HUES6 (cell line): ENCODE results near the gene SH2D3A.

Experiments
- H3K27ac ChIP-seq: 2 replicates; pipeline ENCODE4 v1.7.0; 2013; ENCODE audit warnings: low read depth, mild to moderate bottlenecking, low read length, inconsistent platforms
- H3K27me3 ChIP-seq: 2 replicates; pipeline ENCODE4 v1.6.1; 2013; ENCODE audit warnings: low read length; ENCODE audit not compliant: control insufficient read depth, insufficient read depth
- H3K36me3 ChIP-seq: 2 replicates; pipeline ENCODE4 v1.6.1; 2013; ENCODE audit warnings: low read length; ENCODE audit not compliant: control insufficient read depth, insufficient read depth
- H3K4me1 ChIP-seq: 2 replicates; pipeline ENCODE4 v1.6.1; 2013; ENCODE audit warnings: low read length; ENCODE audit not compliant: control insufficient read depth, insufficient read depth
- H3K4me3 ChIP-seq: 2 replicates; pipeline ENCODE4 v1.5.1; 2013; ENCODE audit warnings: low read depth, low read length
- H3K9ac ChIP-seq: one replicate; pipeline ENCODE4 v1.6.1; 2013; ENCODE audit warnings: mild to moderate bottlenecking, low read length
- H3K9me3 ChIP-seq: 2 replicates; pipeline ENCODE4 v1.6.1; 2013; ENCODE audit warnings: low read depth, low read length; ENCODE audit not compliant: control insufficient read depth, insufficient read depth

The SH2D3A gene

DNA sequence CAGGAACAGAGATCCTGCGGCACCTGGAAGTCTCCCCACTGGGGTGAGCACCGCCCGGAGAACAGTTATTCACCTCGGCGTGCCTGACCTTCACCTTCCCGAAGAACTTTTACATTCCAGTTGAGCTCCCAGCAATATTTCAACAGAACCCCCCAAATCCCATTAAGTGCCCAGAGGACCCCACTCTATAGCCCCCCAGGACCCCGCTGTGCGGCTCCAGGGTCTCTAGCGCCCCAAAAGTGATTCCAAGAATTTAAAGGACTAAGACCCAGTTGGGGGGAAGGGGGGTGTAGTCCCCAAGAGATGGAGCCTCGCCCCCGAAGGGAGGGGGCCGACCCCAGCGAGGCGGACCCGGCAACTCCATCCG is 30.3 kb downstream of the SH2D3A start:
- H3K27ac ChIP-seq, result peak overlapping the region; percentile 99
- peaks cover 21% of the 10 kb centered on the region for H3K36me3 ChIP-seq
- no peaks in the 10 kb centered on the region for H3K9me3 ChIP-seq
- H3K4me3 ChIP-seq, result peak overlapping the region; percentile 87
- peak overlapping the region; percentile 91 for H3K9ac ChIP-seq
- no peaks in the 10 kb centered on the region for H3K27me3 ChIP-seq
- peaks cover 36% of the 10 kb centered on the region for H3K4me1 ChIP-seq

GRCh38 chr19:6736169-6736916 is 30.9 kb downstream of the SH2D3A start:
- Histone ChIP-seq H3K36me3 (peaks cover 22% of the 10 kb centered on the region), H3K27me3 (no peaks in the 10 kb centered on the region), H3K4me1 (peaks cover 33% of the 10 kb centered on the region), H3K4me3 (peak overlapping the region; percentile 87), H3K27ac (peak overlapping the region; percentile 99; the same call in 1 of the 2 replicates), H3K9me3 (no peaks in the 10 kb centered on the region), H3K9ac (peak overlapping the region; percentile 91)

- peak overlapping the region; percentile 87 for H3K4me3 ChIP-seq
- H3K36me3 ChIP-seq, result peaks cover 19% of the 10 kb centered on the region
- H3K9me3 ChIP-seq, result no peaks in the 10 kb centered on the region
- peaks cover 29% of the 10 kb centered on the region for H3K4me1 ChIP-seq
- H3K27me3 ChIP-seq, result no peaks in the 10 kb centered on the region
- H3K9ac ChIP-seq, result peak overlapping the region; percentile 91
- peak overlapping the region; percentile 79; the same call in 1 of the 2 replicates for H3K27ac ChIP-seq
These were observed 31.9 kb downstream of the SH2D3A start for GRCh38 chr19:6735181-6735911.

DNA sequence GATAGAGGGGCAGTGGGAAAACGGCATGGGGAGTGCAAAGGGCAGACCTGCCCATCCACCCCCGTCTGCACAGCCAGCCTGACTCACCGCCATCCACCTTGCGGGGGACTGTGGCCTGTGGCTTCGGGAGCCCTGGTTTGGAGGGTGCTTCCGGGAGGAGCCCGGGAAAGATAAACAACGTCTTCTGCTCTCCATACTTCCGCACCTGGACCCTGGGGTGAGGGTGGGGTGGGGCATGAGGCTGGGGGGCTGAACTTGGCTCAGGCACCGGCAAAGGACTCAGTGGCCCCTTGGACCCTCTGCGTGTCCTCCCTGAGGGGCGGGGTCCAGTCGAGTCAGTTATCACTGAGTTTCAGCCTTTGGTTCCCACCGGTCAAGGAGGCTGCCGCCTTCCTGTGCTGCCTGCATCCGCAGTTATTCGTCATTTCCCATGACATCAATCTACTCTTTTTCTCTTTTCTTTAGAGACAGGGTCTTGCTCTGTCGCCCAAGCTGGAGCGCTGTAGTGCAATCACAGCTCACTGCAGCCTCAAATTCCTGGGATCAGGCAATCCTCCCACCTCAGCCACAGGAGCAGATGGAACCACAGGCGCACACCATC is 33.0 kb downstream of the SH2D3A start:
- H3K9ac ChIP-seq, result peak overlapping the region; percentile 23
- no peak overlapping the region for H3K4me3 ChIP-seq
- H3K27ac ChIP-seq, result no peak overlapping the region
- H3K4me1 ChIP-seq, result peaks cover 33% of the 10 kb centered on the region
- no peaks in the 10 kb centered on the region for H3K27me3 ChIP-seq
- peaks cover 19% of the 10 kb centered on the region for H3K36me3 ChIP-seq
- H3K9me3 ChIP-seq, result no peaks in the 10 kb centered on the region

- no peaks in the 10 kb centered on the region for H3K9me3 ChIP-seq
- H3K27ac ChIP-seq, result no peak overlapping the region
- peaks cover 19% of the 10 kb centered on the region for H3K36me3 ChIP-seq
- no peaks in the 10 kb centered on the region for H3K27me3 ChIP-seq
- peaks cover 27% of the 10 kb centered on the region for H3K4me1 ChIP-seq
- no peak overlapping the region for H3K9ac ChIP-seq
- no peak overlapping the region for H3K4me3 ChIP-seq
These were observed 33.7 kb downstream of the SH2D3A start for GRCh38 chr19:6733338-6734095.

GRCh38 chr19:6732803-6733337 is 34.4 kb downstream of the SH2D3A start:
- H3K9me3 ChIP-seq, result no peaks in the 10 kb centered on the region
- no peak overlapping the region for H3K27ac ChIP-seq
- H3K4me3 ChIP-seq, result no peak overlapping the region
- H3K9ac ChIP-seq, result no peak overlapping the region
- H3K4me1 ChIP-seq, result peaks cover 21% of the 10 kb centered on the region
- H3K36me3 ChIP-seq, result peaks cover 19% of the 10 kb centered on the region
- H3K27me3 ChIP-seq, result no peaks in the 10 kb centered on the region

GRCh38 chr19:6731822-6732221 is 35.4 kb downstream of the SH2D3A start:
- Histone ChIP-seq H3K4me1 (peaks cover 20% of the 10 kb centered on the region), H3K4me3 (no peak overlapping the region), H3K9ac (no peak overlapping the region), H3K36me3 (peaks cover 19% of the 10 kb centered on the region), H3K27me3 (no peaks in the 10 kb centered on the region), H3K27ac (no peak overlapping the region), H3K9me3 (no peaks in the 10 kb centered on the region)

GRCh38 chr19:6730941-6731670 is 36.1 kb downstream of the SH2D3A start:
- Histone ChIP-seq H3K27me3 (no peaks in the 10 kb centered on the region), H3K36me3 (peaks cover 19% of the 10 kb centered on the region), H3K4me3 (no peak overlapping the region), H3K9ac (no peak overlapping the region), H3K9me3 (no peaks in the 10 kb centered on the region), H3K27ac (no peak overlapping the region), H3K4me1 (peaks cover 18% of the 10 kb centered on the region)

GRCh38 chr19:6730153-6730804 is 37.0 kb downstream of the SH2D3A start:
- H3K27ac ChIP-seq, result no peak overlapping the region
- peak overlapping the region; percentile 23; the same call in 1 of the 2 replicates for H3K4me3 ChIP-seq
- peak overlapping the region; percentile 20 for H3K9ac ChIP-seq
- peaks cover 10% of the 10 kb centered on the region for H3K4me1 ChIP-seq
- H3K27me3 ChIP-seq, result no peaks in the 10 kb centered on the region
- peaks cover 19% of the 10 kb centered on the region for H3K36me3 ChIP-seq
- no peaks in the 10 kb centered on the region for H3K9me3 ChIP-seq
